CD4-positive, alpha-beta T cell (primary cell): Measurements from ENCODE around the gene TREH. TPM values are rescaled to one million over a fixed set of nuclear protein-coding genes. Genes with fewer than 3 reads are reported as not detected.

Experiments used
- ATAC-seq: fragments of 200-7000 bp; cut with Tn5 transposase; one replicate; pipeline ENCODE4 v1.10.0; 2022; ENCODE audit warnings: mild to moderate bottlenecking; ENCODE audit not compliant: poor library complexity
- CTCF ChIA-PET: fragments of 350-600 bp; sonication (Branson Sonifier 250); formaldehyde crosslinking; loops from one replicate; lab custom pipeline; 2021; ENCODE audit warnings: antibody characterized with exemption, inconsistent platforms; lab: Charles Lee
- POLR2A ChIA-PET: fragments of 350-600 bp; sonication (Branson Sonifier 250); formaldehyde crosslinking; loops from one replicate; lab custom pipeline; 2021; ENCODE audit warnings: antibody characterized with exemption, inconsistent platforms; lab: Charles Lee
- DNase-seq, 14 experiments: peaks; one replicate each; pipeline ENCODE4 v3.0.0-alpha.2; 2013 to 2020; ENCODE audit warnings: mixed read lengths in 2 of 14
- H3K27ac ChIP-seq, 2 donors: one replicate each; pipeline versions ENCODE4 v1.5.1 to v1.7.0; 2013; ENCODE audit warnings: low read length in 2 of 2, low read depth in 1 of 2, mild to moderate bottlenecking in 1 of 2
- H3K27me3 ChIP-seq, 2 experiments: 1 replicate in 1 of 2; 2 replicates in 1 of 2; pipeline versions ENCODE4 v1.6.1 to v1.7.0; 2013; ENCODE audit warnings: low read length in 2 of 2, control low read depth in 1 of 2, mild to moderate bottlenecking in 1 of 2, moderate library complexity in 1 of 2; ENCODE audit not compliant: insufficient read depth in 2 of 2, control insufficient read depth in 1 of 2
- H3K36me3 ChIP-seq: one replicate; pipeline ENCODE4 v1.6.1; 2013; ENCODE audit warnings: low read length, control low read depth; ENCODE audit not compliant: insufficient read depth
- H3K4me1 ChIP-seq: one replicate; pipeline ENCODE4 v1.6.1; 2013; ENCODE audit warnings: low read length, control low read depth; ENCODE audit not compliant: insufficient read depth
- H3K4me3 ChIP-seq: one replicate; pipeline ENCODE4 v1.5.1; 2013; ENCODE audit warnings: mild to moderate bottlenecking, low read length, moderate library complexity
- H3K9me3 ChIP-seq, 2 experiments: 1 replicate in 1 of 2; 2 replicates in 1 of 2; pipeline versions ENCODE4 v1.6.1 to v1.7.0; 2013; ENCODE audit warnings: low read length in 2 of 2, mild to moderate bottlenecking in 2 of 2, control low read depth in 1 of 2, moderate library complexity in 1 of 2; ENCODE audit not compliant: control insufficient read depth in 1 of 2, insufficient read depth in 1 of 2
- H3K27ac Mint-ChIP-seq: one replicate; pipeline ENCODE4 v1.8.0; 2020; ENCODE audit warnings: mixed read lengths
- H3K27me3 Mint-ChIP-seq: one replicate; pipeline ENCODE4 v1.8.0; 2021; ENCODE audit warnings: mixed read lengths
- H3K36me3 Mint-ChIP-seq: one replicate; pipeline ENCODE4 v1.8.0; 2021; ENCODE audit warnings: low read depth, mixed read lengths
- H3K4me1 Mint-ChIP-seq: one replicate; pipeline ENCODE4 v1.8.0; 2021; ENCODE audit warnings: low read depth, mixed read lengths
- H3K4me3 Mint-ChIP-seq: one replicate; pipeline ENCODE4 v1.8.0; 2020; ENCODE audit warnings: mild to moderate bottlenecking, mixed read lengths
- H3K9me3 Mint-ChIP-seq: one replicate; pipeline ENCODE4 v1.8.0; 2020; ENCODE audit warnings: mixed read lengths
- CTCF ChIP-seq: fragments of 200-600 bp; IDR thresholded peaks from one replicate; pipeline ENCODE4 v1.8.0; 2022; ENCODE audit warnings: antibody characterized with exemption, mild to moderate bottlenecking
- intact Hi-C, 2 experiments: fragments of 100-400 bp; cut with DNase I in 1 of 2; cut with micrococcal nuclease in 1 of 2; formaldehyde crosslinking; loops; one replicate each; pipeline versions ENCODE4 v1.15.1 to v1.9.0; 2023 to 2025; cut with DNase I, micrococcal nuclease
- total RNA-seq, 174 experiments: library from RNA in 2 of 174; stranded (reverse) in 2 of 174; gene quantifications; one replicate each; pipeline ENCODE4 v1.2.3 and lab custom pipeline; 2021 to 2026

The TREH gene
- total RNA-seq, 2 experiments from 2014 or later: not detected

DNA sequence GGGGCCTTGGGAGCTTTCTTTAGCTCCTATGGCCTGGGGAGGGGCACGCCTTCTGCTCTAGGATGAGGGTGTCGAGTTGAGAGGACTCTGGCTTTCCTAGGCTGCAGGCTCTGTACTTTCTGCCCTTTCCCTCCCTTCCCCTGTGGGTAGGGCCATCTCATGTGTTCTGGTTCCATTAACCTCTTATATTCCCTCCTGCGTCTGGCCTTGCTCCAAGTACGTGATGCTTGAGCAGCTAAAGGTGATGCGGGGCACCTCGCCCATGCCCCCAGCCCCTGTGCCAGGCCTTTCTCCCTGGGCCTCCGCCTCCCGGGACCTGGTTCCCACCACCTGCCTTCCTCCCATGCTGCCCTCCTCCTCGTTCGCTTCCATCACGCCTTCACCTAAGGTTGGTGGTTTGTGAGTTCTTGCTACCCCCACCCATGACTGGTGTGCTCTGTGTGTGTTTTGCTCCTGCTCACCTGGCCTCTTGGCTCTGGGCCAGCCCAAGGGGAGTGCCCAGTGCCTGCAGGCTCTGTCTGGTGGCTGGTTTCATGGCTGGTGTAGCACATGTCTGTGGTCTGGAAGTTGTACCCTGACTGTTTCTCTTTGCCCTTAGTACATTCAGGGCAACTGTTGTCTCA lies 37.9 kb downstream of the TREH start:
- DNase-seq (no peak), ATAC-seq (no peak)
- no peak for TF ChIP-seq CTCF
- intact Hi-C loops: no loop called here
- Mint-ChIP-seq H3K4me3 (no peak overlapping the region), H3K27ac (no peak overlapping the region), H3K36me3 (no peaks in the 10 kb centered on the region), H3K4me1 (no peaks in the 10 kb centered on the region), H3K9me3 (no peaks in the 10 kb centered on the region), H3K27me3 (no peaks in the 10 kb centered on the region)
- ChIA-PET POLR2A (no interaction called here), CTCF (no interaction called here)
- Histone ChIP-seq H3K27ac (no peak overlapping the region), H3K4me1 (no peaks in the 10 kb centered on the region), H3K4me3 (no peak overlapping the region), H3K9me3 (no peaks in the 10 kb centered on the region), H3K36me3 (peaks cover 2% of the 10 kb centered on the region), H3K27me3 (no peaks in the 10 kb centered on the region)

DNA sequence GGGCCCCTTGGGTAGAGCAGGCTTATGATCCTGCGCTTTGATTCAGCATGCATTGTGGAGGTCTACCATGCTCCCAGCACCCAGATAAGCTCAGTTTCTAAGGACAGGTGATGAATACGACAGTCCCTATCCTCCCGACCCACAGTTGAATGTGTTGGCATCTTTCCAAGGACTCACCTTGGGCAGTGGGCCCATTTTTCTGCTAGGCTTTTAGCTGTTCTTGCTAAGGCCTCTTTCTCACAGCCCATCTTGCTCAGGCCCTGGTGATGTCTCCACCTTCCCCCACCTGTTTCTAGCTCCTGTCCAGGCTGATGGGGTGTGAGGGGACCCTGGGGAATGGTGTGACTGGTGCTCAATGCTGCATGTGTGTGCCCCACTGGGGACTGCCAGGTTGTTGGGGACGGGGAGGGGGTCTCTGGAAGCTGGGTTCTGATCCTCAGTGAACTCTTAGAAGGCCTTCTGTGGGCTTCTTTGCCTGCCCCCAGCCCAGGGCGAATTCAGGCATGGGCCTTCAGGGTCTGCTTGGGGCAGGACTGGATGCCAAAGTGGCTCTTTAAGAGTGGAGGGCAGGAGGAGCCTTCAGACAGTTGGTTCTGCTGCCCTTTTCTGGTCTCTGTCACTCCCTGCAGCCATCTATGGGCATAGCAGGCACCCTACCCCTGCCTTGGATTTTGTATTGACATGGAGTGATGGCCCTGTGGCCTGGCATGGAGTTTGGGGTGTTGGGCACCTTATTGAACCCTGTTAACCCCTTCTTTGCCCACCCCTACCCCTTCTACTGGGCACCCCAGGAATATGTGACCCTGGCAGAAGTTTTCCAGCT lies 38.9 kb downstream of the TREH start:
- ATAC-seq: no peak
- TF ChIP-seq CTCF: no peak
- CTCF ChIA-PET: interaction anchor here (1.3 kb wide), 1 partner anchor 469 kb away, joined by 3 read pairs; no protein-coding TSS in a partner anchor

GRCh38 chr11:118639899-118640298 lies 39.6 kb downstream of the TREH start:
- Mint-ChIP-seq H3K4me1 (no peaks in the 10 kb centered on the region), H3K27me3 (no peaks in the 10 kb centered on the region), H3K4me3 (no peak overlapping the region), H3K36me3 (no peaks in the 10 kb centered on the region), H3K9me3 (no peaks in the 10 kb centered on the region), H3K27ac (no peak overlapping the region)
- H3K27ac ChIP-seq: no peak overlapping the region
- no peaks in the 10 kb centered on the region for H3K36me3 ChIP-seq
- intact Hi-C loops: no loop called here
- CTCF ChIA-PET: interaction anchor here (1.3 kb wide), 1 partner anchor 468 kb away, joined by 3 read pairs; no protein-coding TSS in a partner anchor
- no peak for DNase-seq
- H3K4me3 ChIP-seq: no peak overlapping the region
- POLR2A ChIA-PET: no interaction called here
- ATAC-seq: no peak
- H3K27me3 ChIP-seq: no peaks in the 10 kb centered on the region
- no peaks in the 10 kb centered on the region for H3K9me3 ChIP-seq
- H3K4me1 ChIP-seq: peaks cover 2% of the 10 kb centered on the region
- TF ChIP-seq CTCF: no peak

More for the DNA sequence above, 38.9 kb downstream of the TREH start:
- Histone ChIP-seq H3K27me3 (no peaks in the 10 kb centered on the region), H3K27ac (no peak overlapping the region), H3K4me3 (no peak overlapping the region), H3K36me3 (peaks cover 1% of the 10 kb centered on the region), H3K4me1 (no peaks in the 10 kb centered on the region), H3K9me3 (no peaks in the 10 kb centered on the region)
- Mint-ChIP-seq H3K9me3 (no peaks in the 10 kb centered on the region), H3K4me1 (no peaks in the 10 kb centered on the region), H3K36me3 (no peaks in the 10 kb centered on the region), H3K4me3 (no peak overlapping the region), H3K27me3 (no peaks in the 10 kb centered on the region), H3K27ac (no peak overlapping the region)
- POLR2A ChIA-PET: no interaction called here
- DNase-seq: no peak
- intact Hi-C loops: no loop called here
